Astrocyte of the spinal cord (primary cell): ENCODE results near the gene SYT9.

Experiments
- DNase-seq: peaks from one replicate; pipeline ENCODE4 v3.0.0; 2011; ENCODE audit warnings: low read depth, low spot score
- H3K4me3 ChIP-seq: 2 replicates; pipeline ENCODE4 v1.5.1; 2011; ENCODE audit warnings: low read depth, mild to moderate bottlenecking, low read length, moderate library complexity
- in situ Hi-C: cut with HindIII; loops from 2 replicates; pipeline ENCODE4 v1.10.0; 2017; ENCODE audit warnings: low sequenced_read_pairs
- TF ChIP-seq, protein P1 (sequence below): IDR thresholded peaks from 2 replicates; pipeline ENCODE4 v1.5.1; 2012; ENCODE audit warnings: low read depth, mild to moderate bottlenecking, low read length, inconsistent platforms

SYT9 gene

DNA sequence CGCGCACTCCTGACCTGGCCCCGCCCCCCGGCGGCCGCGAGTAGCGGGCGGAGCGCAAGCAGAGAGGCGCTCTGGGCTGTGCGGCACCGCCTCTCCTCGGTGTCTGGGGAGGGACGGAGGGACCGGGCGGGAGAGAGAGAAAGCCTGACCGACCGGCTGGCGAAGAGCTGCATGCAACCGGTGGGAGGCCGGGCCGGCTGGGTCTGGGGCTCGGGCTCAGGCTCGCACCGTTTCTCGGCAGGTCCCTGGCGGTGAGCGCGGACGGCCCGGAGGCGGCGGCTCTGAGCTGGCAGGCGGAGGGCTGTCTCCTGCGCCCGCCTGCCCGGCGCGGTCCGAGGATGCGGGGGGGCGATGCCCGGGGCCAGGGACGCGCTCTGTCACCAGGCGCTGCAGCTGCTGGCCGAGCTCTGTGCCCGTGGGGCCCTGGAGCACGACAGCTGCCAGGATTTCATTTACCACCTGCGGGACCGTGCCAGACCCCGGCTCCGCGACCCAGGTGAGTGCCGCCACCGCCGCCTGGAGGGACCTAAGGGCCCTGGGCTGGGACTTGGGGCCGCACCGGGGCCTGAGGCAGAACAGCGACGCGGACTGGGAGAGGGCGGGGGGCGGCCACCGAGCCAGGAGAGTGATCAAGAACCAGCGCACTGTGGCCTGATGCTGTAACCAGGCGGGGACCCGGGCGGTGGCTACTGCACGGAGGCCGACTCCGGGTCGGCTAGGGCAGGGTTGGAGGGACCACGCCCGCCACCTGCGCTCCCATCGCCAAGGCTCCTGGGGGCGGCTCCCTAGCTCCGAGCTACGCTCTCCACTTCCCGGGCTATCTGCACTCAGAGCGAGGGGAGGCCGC, at the start of gene SYT9:
TSS of gene SYT9 (plus strand) at position 69 of the 847 bp plus-strand sequence. CDS start at position 352, 283 bp downstream.
- in situ Hi-C loops, result no loop called here
- DNase-seq, result peak; percentile 16
- H3K4me3 ChIP-seq, result peak within 1 kb of the TSS; percentile 27
- TF ChIP-seq, protein P1, sequence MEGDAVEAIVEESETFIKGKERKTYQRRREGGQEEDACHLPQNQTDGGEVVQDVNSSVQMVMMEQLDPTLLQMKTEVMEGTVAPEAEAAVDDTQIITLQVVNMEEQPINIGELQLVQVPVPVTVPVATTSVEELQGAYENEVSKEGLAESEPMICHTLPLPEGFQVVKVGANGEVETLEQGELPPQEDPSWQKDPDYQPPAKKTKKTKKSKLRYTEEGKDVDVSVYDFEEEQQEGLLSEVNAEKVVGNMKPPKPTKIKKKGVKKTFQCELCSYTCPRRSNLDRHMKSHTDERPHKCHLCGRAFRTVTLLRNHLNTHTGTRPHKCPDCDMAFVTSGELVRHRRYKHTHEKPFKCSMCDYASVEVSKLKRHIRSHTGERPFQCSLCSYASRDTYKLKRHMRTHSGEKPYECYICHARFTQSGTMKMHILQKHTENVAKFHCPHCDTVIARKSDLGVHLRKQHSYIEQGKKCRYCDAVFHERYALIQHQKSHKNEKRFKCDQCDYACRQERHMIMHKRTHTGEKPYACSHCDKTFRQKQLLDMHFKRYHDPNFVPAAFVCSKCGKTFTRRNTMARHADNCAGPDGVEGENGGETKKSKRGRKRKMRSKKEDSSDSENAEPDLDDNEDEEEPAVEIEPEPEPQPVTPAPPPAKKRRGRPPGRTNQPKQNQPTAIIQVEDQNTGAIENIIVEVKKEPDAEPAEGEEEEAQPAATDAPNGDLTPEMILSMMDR, result no peak

DNA sequence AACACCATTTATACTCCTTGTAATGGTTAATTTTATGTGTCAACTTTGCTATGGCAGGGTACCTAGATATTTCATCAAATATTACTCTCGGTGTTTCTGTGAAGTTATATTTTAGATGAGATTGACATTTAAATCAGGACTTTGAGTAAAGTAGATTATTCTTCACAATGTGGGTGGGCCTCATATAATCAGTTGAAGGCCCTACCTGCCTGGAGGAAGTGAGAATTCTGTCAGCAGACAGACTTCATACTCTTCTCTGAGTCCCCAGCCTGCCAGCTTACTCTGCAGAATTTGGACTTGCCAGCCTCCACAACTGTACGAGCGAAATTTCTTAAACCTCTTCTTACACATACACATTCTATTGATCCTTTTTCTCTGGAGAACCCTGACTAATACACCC, 49.3 kb upstream of the SYT9 start:
- in situ Hi-C loops, result no loop called here
- H3K4me3 ChIP-seq, result no peak overlapping the region
- DNase-seq, result no peak
- TF ChIP-seq, protein P1, result no peak

- peak; percentile 56 for DNase-seq
- H3K4me3 ChIP-seq, result no peak overlapping the region
- in situ Hi-C loops, result no loop called here
- TF ChIP-seq, protein P1, result no peak
Measured at GRCh38 chr11:7204778-7205177, 46.9 kb upstream of the SYT9 start.

GRCh38 chr11:7208391-7208790, 43.3 kb upstream of the SYT9 start:
- DNase-seq, result no peak
- TF ChIP-seq, protein P1, result no peak
- no peak overlapping the region for H3K4me3 ChIP-seq
- in situ Hi-C loops, result no loop called here

GRCh38 chr11:7219491-7219890, 32.2 kb upstream of the SYT9 start:
- in situ Hi-C loops, result no loop called here
- H3K4me3 ChIP-seq, result no peak overlapping the region
- DNase-seq, result no peak
- TF ChIP-seq, protein P1, result no peak

- DNase-seq, result no peak
- TF ChIP-seq, protein P1, result no peak
- H3K4me3 ChIP-seq, result no peak overlapping the region
- in situ Hi-C loops, result no loop called here
Measured at GRCh38 chr11:7220636-7221035, 31.1 kb upstream of the SYT9 start.
